Thyroid gland (tissue), 4 donors: ENCODE data around the gene MAPRE2. TPM values are rescaled to one million over a fixed set of nuclear protein-coding genes. Genes with fewer than 3 reads are reported as not detected.

ENCODE experiments used
- DNase-seq, 2 donors: peaks; one replicate each; pipeline ENCODE4 v3.0.0-alpha.2; 2019
- H3K27ac ChIP-seq, 3 donors: fragments of 200-600 bp; sonication (generic); 1 replicate in 2 of 3; 2 replicates in 1 of 3; pipeline ENCODE4 v1.5.1; 2016 to 2019; ENCODE audit warnings: mild to moderate bottlenecking in 1 of 3, moderate library complexity in 1 of 3
- H3K27me3 ChIP-seq: fragments of 200-600 bp; sonication (generic); one replicate; pipeline ENCODE4 v1.5.1; 2019
- H3K36me3 ChIP-seq, 2 donors: fragments of 200-600 bp; sonication (generic); one replicate each; pipeline ENCODE4 v1.5.1; 2016 to 2019
- H3K4me1 ChIP-seq, 2 donors: fragments of 200-600 bp; sonication (generic); one replicate each; pipeline ENCODE4 v1.5.1; 2017 to 2019
- H3K4me3 ChIP-seq, 3 donors: fragments of 200-600 bp; sonication (generic); replicated peaks in 1 of 3; 1 replicate in 2 of 3; 2 replicates in 1 of 3; pipeline ENCODE4 v1.5.1; 2016; ENCODE audit warnings: mild to moderate bottlenecking in 1 of 3
- H3K9me3 ChIP-seq: fragments of 200-600 bp; sonication (generic); one replicate; pipeline ENCODE4 v1.5.1; 2017
- POLR2A ChIP-seq, 2 donors: fragments of 450-650 bp; IDR thresholded peaks; one replicate each; pipeline ENCODE4 v1.6.1; 2017; ENCODE audit warnings: antibody characterized with exemption in 2 of 2, mild to moderate bottlenecking in 2 of 2, moderate library complexity in 1 of 2
- WGBS, 2 donors: methylation state at CpG; one replicate each; pipeline ENCODE4 v1.1.5; 2017; 5-methylcytosine and 5-hydroxymethylcytosine counted together
- intact Hi-C: fragments of 100-400 bp; cut with DNase I; formaldehyde crosslinking; loops from one replicate; pipeline ENCODE4 v1.15.1; 2023
- total RNA-seq, 4 donors: library from RNA; depleted of rRNA; stranded (reverse); fragments of >200 nt; gene quantifications; one replicate each; pipeline ENCODE4 v1.2.3, GENCODE V29; 2016
- TF ChIP-seq, protein P1 (sequence below), 6 experiments: fragments of 200-600 bp in 3 of 6; fragments of 450-650 bp in 3 of 6; sonication (generic) in 3 of 6; IDR thresholded peaks; one replicate each; pipeline ENCODE4 v1.5.1; 2016 to 2019; ENCODE audit warnings: antibody characterized with exemption in 6 of 6, mild to moderate bottlenecking in 2 of 6, inconsistent platforms in 1 of 6, moderate library complexity in 1 of 6

Gene MAPRE2
- total RNA-seq, 4 donors from 2014 or later = 22.6 to 38.1 (median 28.8) TPM

DNA sequence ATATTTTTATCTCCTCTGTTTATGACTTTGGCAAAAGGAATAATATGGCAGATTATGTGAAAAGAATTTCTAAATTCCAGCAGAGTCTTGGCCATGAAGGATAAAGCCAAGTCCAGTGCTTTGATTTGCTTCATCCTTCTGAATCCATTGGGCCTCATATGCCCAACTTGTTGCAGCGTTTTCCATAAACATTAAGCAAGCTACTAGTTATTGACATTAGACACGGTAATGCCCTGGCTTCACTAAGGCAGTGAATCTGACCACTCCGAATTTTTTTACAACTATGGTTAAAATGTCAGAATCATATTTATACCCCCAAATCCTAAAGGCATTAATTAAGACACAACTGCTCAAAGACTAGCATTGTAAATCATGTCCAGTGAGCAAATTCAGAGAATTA, 79.8 kb downstream of the MAPRE2 start:
- no peaks in the 10 kb centered on the region for H3K36me3 ChIP-seq
- intact Hi-C loops = no loop called here
- no peak overlapping the region for H3K4me3 ChIP-seq
- no peak overlapping the region for H3K27ac ChIP-seq
- no peaks in the 10 kb centered on the region for H3K27me3 ChIP-seq
- H3K4me1 ChIP-seq = peaks cover 0 to 18% of the 10 kb centered on the region in 2 donors
- DNase-seq = no peak
- no peak for TF ChIP-seq POLR2A (IDR thresholded peaks at IDR 0.05)
- TF ChIP-seq, protein P1, sequence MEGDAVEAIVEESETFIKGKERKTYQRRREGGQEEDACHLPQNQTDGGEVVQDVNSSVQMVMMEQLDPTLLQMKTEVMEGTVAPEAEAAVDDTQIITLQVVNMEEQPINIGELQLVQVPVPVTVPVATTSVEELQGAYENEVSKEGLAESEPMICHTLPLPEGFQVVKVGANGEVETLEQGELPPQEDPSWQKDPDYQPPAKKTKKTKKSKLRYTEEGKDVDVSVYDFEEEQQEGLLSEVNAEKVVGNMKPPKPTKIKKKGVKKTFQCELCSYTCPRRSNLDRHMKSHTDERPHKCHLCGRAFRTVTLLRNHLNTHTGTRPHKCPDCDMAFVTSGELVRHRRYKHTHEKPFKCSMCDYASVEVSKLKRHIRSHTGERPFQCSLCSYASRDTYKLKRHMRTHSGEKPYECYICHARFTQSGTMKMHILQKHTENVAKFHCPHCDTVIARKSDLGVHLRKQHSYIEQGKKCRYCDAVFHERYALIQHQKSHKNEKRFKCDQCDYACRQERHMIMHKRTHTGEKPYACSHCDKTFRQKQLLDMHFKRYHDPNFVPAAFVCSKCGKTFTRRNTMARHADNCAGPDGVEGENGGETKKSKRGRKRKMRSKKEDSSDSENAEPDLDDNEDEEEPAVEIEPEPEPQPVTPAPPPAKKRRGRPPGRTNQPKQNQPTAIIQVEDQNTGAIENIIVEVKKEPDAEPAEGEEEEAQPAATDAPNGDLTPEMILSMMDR (IDR thresholded peaks at IDR 0.05) = no peak
- H3K9me3 ChIP-seq = no peaks in the 10 kb centered on the region
- WGBS, 2 donors = 84 to 96% methylated on average over 3 of the region's 3 CpGs

DNA sequence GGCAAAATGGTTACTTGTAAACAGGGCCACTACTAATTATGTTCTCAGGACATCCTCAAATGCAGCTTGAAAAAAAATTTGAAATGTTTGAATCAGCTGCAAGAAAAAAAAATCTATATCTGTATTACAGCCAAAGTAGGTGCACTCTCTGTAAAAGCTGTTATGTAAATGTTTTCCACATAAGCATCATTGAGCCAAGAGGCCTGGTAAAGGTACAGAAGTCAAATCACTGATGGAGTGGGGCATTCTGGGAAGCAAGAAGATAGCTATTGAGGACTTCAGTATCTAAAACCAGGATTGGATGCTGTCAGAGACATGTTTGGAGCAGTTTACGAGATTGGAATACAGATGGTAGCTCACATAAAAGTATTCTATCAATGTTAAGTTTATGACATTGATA, 80.3 kb downstream of the MAPRE2 start:
- H3K27ac ChIP-seq = no peak overlapping the region

DNA sequence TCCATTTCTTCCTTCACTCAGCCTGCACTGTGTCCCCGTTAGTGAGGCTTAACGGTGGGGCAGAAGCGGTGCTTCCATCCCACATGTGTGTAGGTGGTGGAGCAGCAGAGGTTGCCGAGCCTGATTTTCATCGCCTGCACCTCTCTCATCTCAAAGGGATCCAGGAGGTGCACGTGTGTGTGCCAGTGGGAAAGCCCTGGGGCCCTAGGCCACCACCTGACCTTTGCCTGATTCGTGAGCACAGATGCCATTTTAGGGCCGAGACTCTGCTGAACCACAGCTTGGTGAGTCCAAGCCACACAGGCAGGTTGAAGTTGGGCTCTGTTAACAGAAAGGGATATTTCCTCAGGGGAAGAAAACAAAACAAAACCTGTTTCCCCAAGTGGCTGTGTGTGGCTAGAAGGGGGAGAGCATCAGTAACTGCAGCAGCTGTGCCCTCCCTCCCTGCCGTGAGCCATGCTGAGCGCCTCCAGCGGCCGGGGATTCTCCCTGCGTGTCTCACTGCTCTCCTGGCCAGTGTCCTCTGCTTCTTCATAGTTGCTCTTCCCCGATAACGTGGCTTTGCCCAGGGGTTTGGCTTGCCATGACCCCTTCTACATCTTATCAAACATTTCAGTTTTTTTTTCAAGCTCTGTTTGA, 81.5 kb downstream of the MAPRE2 start:
- intact Hi-C loops = no loop called here
- no peak overlapping the region for H3K4me3 ChIP-seq
- peaks cover 0 to 7% of the 10 kb centered on the region in 2 donors for H3K36me3 ChIP-seq
- no peaks in the 10 kb centered on the region for H3K9me3 ChIP-seq
- WGBS, 2 donors = 81 to 83% methylated on average over 15 of the region's 15 CpGs
- peaks cover 0 to 10% of the 10 kb centered on the region in 2 donors for H3K4me1 ChIP-seq
- DNase-seq = no peak
- no peak overlapping the region for H3K27ac ChIP-seq
- no peak for TF ChIP-seq POLR2A (IDR thresholded peaks at IDR 0.05)
- TF ChIP-seq, protein P1 (IDR thresholded peaks at IDR 0.05) = no peak
- H3K27me3 ChIP-seq = no peaks in the 10 kb centered on the region

More for the DNA sequence above, 80.3 kb downstream of the MAPRE2 start:
- intact Hi-C loops = no loop called here
- TF ChIP-seq POLR2A (IDR thresholded peaks at IDR 0.05) = no peak
- TF ChIP-seq, protein P1 (IDR thresholded peaks at IDR 0.05) = no peak
- Histone ChIP-seq H3K4me1 (peaks cover 0 to 18% of the 10 kb centered on the region in 2 donors), H3K36me3 (no peaks in the 10 kb centered on the region), H3K27me3 (no peaks in the 10 kb centered on the region), H3K4me3 (no peak overlapping the region), H3K9me3 (no peaks in the 10 kb centered on the region)
- no peak for DNase-seq
- WGBS, 2 donors = 97 to 100% methylated on average over 1 of the region's 1 CpG

DNA sequence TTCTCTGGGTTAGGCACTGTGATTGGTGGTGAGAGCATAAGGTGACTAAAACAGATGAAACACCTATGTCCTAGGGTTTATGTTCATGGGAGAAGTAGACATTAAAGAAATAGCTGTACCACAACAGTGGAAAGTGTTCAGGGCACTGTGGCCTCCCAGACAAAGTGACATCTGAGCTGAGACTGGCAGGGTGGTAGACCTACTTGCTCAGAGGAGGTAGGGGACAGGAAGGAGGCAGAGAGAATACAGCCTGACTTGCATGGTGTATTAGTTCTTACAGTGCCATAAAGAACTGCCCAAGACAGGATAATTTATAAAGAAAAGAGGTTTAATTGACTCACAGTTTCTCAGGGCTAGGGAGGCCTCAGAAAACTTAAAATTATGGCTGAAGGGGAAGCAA, 82.6 kb downstream of the MAPRE2 start:
- no peaks in the 10 kb centered on the region for H3K9me3 ChIP-seq
- H3K4me1 ChIP-seq = peaks cover 0 to under 1% of the 10 kb centered on the region in 2 donors
- intact Hi-C loops = no loop called here
- TF ChIP-seq, protein P1 (IDR thresholded peaks at IDR 0.05) = no peak
- no peak for TF ChIP-seq POLR2A (IDR thresholded peaks at IDR 0.05)
- no peak overlapping the region for H3K27ac ChIP-seq
- H3K4me3 ChIP-seq = no peak overlapping the region
- DNase-seq = no peak
- no peaks in the 10 kb centered on the region for H3K27me3 ChIP-seq
- peaks cover 0 to 9% of the 10 kb centered on the region in 2 donors for H3K36me3 ChIP-seq

DNA sequence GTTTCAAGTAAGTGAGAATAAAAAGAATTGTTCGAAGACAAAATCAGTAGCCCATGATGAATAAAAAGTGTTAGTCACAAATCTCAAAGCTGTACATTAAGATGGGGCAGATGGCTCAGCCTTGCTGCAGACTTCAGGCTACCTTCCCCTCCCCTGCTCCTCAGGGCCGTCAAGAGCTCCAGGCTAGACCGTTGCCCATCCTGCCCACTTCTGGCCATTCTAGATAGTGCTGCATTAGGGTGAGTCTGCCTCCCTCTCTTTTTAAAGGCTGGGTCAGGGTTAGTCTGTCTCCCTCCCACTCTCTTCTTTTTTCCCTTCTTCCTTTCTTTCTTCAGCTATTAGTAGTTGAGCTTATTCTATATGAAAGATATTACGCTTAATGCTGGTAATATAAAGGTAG, 86.0 kb downstream of the MAPRE2 start:
- Histone ChIP-seq H3K9me3 (no peaks in the 10 kb centered on the region), H3K27ac (no peak overlapping the region), H3K36me3 (peaks cover 0 to 11% of the 10 kb centered on the region in 2 donors), H3K4me3 (no peak overlapping the region), H3K4me1 (no peaks in the 10 kb centered on the region), H3K27me3 (no peaks in the 10 kb centered on the region)
- no peak for DNase-seq
- WGBS, 2 donors = 72 to 75% methylated on average over 4 of the region's 4 CpGs
- intact Hi-C loops = no loop called here
- TF ChIP-seq POLR2A (IDR thresholded peaks at IDR 0.05) = no peak
- TF ChIP-seq, protein P1 (IDR thresholded peaks at IDR 0.05) = no peak
